HEK293 (cell line): Measurements from ENCODE around the gene ZDHHC3.

Experiments used
- CTCF ChIP-seq: fragments of 450-650 bp; formaldehyde crosslinking; IDR thresholded peaks from 2 replicates; pipeline ENCODE4 v1.5.1; 2016; ENCODE audit warnings: missing biosample characterization, missing genetic modification characterization
- GLI2 ChIP-seq: fragments of 450-650 bp; formaldehyde crosslinking; IDR thresholded peaks from 2 replicates; pipeline ENCODE4; 2017; ENCODE audit warnings: missing biosample characterization, missing genetic modification characterization, low read depth, borderline replicate concordance
- SP2 ChIP-seq: fragments of 450-650 bp; formaldehyde crosslinking; IDR thresholded peaks from 2 replicates; pipeline ENCODE4 v1.5.1; 2016; ENCODE audit warnings: missing biosample characterization, missing genetic modification characterization
- ZBTB20 ChIP-seq: fragments of 450-650 bp; formaldehyde crosslinking; IDR thresholded peaks from 2 replicates; pipeline ENCODE4 v1.5.1; 2016; ENCODE audit warnings: missing biosample characterization, missing genetic modification characterization
- ZBTB48 ChIP-seq: fragments of 450-650 bp; formaldehyde crosslinking; IDR thresholded peaks from 2 replicates; pipeline ENCODE4 v1.5.1; 2016; ENCODE audit warnings: missing biosample characterization, missing genetic modification characterization
- ZNF169 ChIP-seq: fragments of 450-650 bp; formaldehyde crosslinking; IDR thresholded peaks from 2 replicates; pipeline ENCODE4 v1.5.1; 2016; ENCODE audit warnings: missing biosample characterization, missing genetic modification characterization
- ZNF202 ChIP-seq: fragments of 450-650 bp; formaldehyde crosslinking; IDR thresholded peaks from 2 replicates; pipeline ENCODE4 v1.5.1; 2016; ENCODE audit warnings: missing biosample characterization, missing genetic modification characterization, borderline replicate concordance
- ZNF280C ChIP-seq: fragments of 450-650 bp; formaldehyde crosslinking; IDR thresholded peaks from 2 replicates; pipeline ENCODE4 v1.5.1; 2016; ENCODE audit warnings: missing biosample characterization, missing genetic modification characterization
- ZNF391 ChIP-seq: fragments of 450-650 bp; formaldehyde crosslinking; IDR thresholded peaks from 2 replicates; pipeline ENCODE4 v1.5.1; 2016; ENCODE audit warnings: low read depth, missing biosample characterization, missing genetic modification characterization, borderline replicate concordance
- ZNF398 ChIP-seq: fragments of 450-650 bp; formaldehyde crosslinking; IDR thresholded peaks from 2 replicates; pipeline ENCODE4 v1.5.1; 2017; ENCODE audit warnings: missing biosample characterization, missing genetic modification characterization
- ZNF423 ChIP-seq: fragments of 450-650 bp; formaldehyde crosslinking; IDR thresholded peaks from 2 replicates; pipeline ENCODE4 v1.5.1; 2016; ENCODE audit warnings: missing biosample characterization, missing genetic modification characterization
- ZNF560 ChIP-seq: fragments of 450-650 bp; formaldehyde crosslinking; IDR thresholded peaks from 2 replicates; pipeline ENCODE4 v1.5.1; 2017; ENCODE audit warnings: missing biosample characterization, missing genetic modification characterization, borderline replicate concordance
- ZNF610 ChIP-seq: fragments of 450-650 bp; formaldehyde crosslinking; IDR thresholded peaks from 2 replicates; pipeline ENCODE4 v1.5.1; 2016; ENCODE audit warnings: missing biosample characterization, missing genetic modification characterization, borderline replicate concordance
- TF ChIP-seq, protein P1 (sequence below): fragments of 450-650 bp; formaldehyde crosslinking; IDR thresholded peaks from 2 replicates; pipeline ENCODE4 v1.5.1; 2016; ENCODE audit warnings: missing biosample characterization, missing genetic modification characterization

GRCh38 chr3:44989636-44990373 lies 13.8 kb upstream of the ZDHHC3 start:
- TF ChIP-seq ZNF398 (tag by site-specific recombination) (no peak), CTCF (no peak), ZNF391 (no peak), ZNF202 (tag by site-specific recombination) (no peak), ZNF423 (tag by site-specific recombination) (no peak), ZBTB20 (tag by site-specific recombination) (no peak), ZNF610 (tag by site-specific recombination) (no peak), GLI2 (tag by site-specific recombination) (no peak), ZNF560 (tag by site-specific recombination) (no peak), ZBTB48 (no peak), ZNF169 (tag by site-specific recombination) (no peak), SP2 (tag by site-specific recombination) (no peak), ZNF280C (no peak)
- TF ChIP-seq, protein P1, sequence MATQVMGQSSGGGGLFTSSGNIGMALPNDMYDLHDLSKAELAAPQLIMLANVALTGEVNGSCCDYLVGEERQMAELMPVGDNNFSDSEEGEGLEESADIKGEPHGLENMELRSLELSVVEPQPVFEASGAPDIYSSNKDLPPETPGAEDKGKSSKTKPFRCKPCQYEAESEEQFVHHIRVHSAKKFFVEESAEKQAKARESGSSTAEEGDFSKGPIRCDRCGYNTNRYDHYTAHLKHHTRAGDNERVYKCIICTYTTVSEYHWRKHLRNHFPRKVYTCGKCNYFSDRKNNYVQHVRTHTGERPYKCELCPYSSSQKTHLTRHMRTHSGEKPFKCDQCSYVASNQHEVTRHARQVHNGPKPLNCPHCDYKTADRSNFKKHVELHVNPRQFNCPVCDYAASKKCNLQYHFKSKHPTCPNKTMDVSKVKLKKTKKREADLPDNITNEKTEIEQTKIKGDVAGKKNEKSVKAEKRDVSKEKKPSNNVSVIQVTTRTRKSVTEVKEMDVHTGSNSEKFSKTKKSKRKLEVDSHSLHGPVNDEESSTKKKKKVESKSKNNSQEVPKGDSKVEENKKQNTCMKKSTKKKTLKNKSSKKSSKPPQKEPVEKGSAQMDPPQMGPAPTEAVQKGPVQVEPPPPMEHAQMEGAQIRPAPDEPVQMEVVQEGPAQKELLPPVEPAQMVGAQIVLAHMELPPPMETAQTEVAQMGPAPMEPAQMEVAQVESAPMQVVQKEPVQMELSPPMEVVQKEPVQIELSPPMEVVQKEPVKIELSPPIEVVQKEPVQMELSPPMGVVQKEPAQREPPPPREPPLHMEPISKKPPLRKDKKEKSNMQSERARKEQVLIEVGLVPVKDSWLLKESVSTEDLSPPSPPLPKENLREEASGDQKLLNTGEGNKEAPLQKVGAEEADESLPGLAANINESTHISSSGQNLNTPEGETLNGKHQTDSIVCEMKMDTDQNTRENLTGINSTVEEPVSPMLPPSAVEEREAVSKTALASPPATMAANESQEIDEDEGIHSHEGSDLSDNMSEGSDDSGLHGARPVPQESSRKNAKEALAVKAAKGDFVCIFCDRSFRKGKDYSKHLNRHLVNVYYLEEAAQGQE, result no peak
